GM21360 (cell line): Measurements from ENCODE around the gene DENND2C.

Experiments
- ATAC-seq: cut with Tn5 transposase; IDR thresholded peaks from one replicate; pipeline ENCODE4 v1.9.1; 2021; ENCODE audit warnings: mild to moderate bottlenecking, moderate library complexity; ENCODE audit not compliant: unreplicated experiment

Gene DENND2C, protein sequence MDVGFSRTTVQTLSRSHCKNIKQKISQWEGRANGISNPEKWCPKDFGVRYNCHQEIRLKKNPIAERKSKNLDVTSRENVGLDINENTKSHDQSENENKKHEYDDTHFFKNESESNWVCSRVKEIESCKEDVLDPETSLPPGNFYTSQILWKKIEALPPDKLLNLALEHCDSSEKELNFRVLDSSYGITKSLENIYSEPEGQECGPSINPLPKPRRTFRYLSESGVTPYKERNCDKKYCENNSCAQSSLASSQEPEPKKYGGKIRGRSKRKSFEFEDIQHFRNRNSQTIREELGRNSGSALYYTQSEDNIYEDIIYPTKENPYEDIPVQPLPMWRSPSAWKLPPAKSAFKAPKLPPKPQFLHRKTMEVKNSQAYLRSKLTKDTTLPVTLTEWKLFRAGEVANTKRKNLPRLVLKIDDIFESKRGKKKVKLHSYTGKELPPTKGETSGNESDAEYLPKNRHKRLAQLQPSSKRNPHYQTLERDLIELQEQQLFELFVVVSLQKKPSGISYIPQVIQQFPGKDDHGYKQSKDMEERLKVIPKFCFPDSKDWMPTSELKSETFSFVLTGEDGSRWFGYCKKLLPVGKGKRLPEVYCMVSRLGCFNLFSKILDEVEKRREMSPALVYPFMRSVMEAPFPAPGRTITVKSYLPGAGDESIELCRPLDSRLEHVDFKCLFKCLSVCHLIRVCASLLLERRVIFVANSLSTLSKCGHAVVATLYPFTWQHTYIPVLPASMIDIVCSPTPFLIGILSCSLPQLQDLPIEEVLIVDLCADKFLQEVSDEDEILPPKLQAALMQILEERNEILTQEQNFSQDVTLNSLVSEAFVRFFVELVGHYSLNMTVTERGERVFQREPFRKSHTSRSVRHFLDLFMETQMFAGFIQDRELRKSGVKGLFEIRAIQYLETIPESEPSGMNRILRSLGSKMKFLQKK

GRCh38 chr1:114669562-114670082, at the start of gene DENND2C:
TSS of gene DENND2C (minus strand) at chr1:114670049. CDS start at chr1:114625984, 44,065 bp downstream.
- peak; percentile 48 for ATAC-seq

DNA sequence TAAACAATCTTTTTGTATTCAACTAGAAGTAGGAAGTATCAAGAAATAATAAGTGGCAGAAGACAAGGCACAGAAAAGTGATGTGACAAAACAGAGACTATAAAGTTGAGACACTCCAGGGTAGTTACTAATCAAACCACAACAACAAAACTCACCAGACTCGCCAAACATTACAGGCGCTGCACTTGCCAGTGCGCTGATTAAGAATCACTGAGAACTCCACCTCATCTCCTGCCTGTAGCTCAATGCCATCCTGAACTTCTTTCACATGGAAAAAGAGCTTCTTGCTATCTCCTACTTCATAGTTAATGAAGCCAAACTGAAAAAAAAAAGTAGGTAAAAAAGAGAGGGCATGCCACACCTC, 49.6 kb upstream of the DENND2C start:
- no peak for ATAC-seq

- ATAC-seq, result no peak
These were observed 49.0 kb upstream of the DENND2C start for GRCh38 chr1:114718661-114719423.

DNA sequence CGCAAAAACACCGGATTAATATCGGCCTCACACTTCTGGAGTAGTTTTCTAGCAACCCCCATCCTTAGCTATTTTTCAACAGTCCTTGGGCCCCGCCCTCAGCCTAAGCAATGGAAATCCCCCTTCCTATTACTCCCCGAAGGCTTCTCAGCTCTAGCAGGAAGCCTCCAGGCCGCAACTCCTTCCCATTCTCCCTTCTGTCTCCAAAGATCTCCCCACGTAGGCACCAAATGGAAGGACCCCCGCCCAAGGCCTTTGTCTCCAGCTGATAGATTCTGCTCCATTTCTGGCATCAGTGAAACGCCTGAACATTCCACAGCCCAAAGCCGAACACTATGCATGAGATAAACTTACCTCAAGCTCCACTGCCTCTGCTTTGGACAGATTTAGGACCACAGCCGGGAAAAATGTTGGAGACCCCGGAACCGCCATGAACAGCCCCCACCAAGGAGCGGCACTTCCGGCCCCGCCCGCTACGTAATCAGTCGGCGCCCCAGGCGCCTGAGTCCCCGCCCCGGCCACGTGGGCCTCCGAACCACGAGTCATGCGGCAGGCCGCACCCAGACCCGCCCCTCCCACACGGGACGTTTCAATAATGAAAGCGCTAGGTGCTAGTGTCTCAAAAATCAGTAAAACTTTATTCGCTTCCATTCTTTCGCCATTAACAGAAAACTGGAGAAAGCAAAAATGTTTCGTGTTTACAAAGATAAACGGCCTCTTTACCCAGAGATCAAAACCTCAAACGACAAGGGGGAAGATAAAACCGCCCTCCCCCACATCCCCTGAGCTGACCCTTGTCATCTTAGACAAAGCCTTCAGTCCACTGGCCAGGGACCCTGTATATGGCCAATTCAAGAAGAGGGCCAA, 46.7 kb upstream of the DENND2C start, which contains the start of gene NRAS:
Gene NRAS, minus strand, starts transcription at position 468 of the 867 bp plus-strand sequence. CDS start 611 bp downstream, outside the sequence.
- peak; percentile 91 for ATAC-seq

- ATAC-seq, result peak; percentile 1
These were observed 46.1 kb upstream of the DENND2C start for GRCh38 chr1:114715952-114716303.

- ATAC-seq, result no peak
These were observed 43.1 kb upstream of the DENND2C start for GRCh38 chr1:114712977-114713376.

DNA sequence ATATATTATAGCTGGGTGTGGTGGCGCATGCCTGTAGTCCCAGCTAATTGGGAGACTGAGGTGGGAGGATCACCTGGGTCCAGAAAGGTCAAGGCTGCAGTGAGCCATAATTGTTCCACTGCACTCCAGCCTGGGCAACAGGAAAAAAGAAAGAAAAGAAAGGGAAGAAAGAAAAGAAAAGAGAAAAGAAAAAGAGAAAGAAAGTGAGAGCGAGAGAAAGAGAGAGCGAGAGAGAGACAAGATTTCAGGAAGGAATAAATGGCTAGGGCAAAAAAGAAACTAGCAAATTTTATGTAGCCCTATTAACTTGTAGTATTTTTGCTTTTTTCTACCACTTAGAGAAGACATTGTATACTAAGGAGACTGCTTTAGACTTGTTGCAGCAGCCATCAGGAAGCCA, 40.5 kb upstream of the DENND2C start:
- no peak for ATAC-seq

DNA sequence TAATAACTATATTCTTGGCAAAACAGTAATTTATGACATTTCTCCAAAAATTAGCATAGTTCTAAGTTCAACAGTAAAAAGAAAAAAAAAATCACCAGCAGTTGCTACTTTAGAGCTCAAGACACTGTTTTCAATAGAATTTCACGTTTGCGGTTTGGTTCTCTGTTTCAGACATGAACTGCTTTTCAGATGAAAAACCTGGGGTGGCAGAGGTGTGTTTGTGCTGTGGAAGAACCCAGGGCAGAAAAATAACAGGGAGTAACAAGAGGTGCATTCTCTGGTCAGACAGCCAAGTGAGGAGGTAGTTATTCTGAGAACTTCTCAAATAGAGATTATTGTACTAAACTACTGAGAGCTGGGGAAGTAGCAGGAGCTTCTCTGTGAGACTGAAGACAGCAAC, 37.8 kb upstream of the DENND2C start:
- no peak for ATAC-seq

GRCh38 chr1:114703242-114703641, 33.4 kb upstream of the DENND2C start:
- no peak for ATAC-seq

DNA sequence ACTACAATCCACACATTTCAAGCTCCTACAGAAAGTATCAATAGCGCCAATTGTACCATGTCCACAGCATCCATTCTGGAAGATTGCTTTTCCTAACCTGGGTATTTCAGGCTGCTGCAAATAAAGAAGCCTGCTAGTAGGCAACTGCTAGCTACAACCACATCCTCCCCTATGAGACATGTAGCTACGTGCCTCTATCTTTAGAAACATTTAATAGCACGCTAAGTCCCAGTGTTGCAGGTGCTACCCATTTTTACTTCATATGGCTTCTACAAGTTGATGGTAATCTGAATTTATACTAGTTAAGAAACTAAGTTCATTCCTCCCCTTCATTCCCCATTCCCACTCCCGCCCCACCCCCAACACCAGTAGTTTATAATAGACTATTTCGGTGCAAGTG, 32.9 kb upstream of the DENND2C start:
- ATAC-seq, result no peak

GRCh38 chr1:114701931-114702330, 32.1 kb upstream of the DENND2C start:
- no peak for ATAC-seq

- no peak for ATAC-seq
These were observed 30.3 kb upstream of the DENND2C start for GRCh38 chr1:114700036-114700600.

DNA sequence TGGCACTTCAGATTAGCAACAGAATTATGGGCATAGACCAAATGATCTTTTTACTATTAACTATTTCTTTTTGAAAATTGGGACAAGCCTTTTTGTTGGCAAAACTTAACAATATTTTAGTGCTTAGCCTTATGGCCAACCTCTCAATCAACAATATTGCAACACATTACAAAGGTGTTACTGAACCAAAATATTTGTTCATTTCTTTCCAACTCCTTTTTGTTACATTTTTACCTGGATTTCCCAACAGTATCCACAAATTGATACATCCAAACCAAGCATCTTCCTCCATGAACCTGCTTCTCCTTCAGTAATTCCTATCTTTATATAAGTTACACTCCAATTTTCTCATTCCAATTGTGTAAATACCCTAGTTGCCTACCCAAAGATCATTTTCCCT, 27.0 kb upstream of the DENND2C start:
- no peak for ATAC-seq

DNA sequence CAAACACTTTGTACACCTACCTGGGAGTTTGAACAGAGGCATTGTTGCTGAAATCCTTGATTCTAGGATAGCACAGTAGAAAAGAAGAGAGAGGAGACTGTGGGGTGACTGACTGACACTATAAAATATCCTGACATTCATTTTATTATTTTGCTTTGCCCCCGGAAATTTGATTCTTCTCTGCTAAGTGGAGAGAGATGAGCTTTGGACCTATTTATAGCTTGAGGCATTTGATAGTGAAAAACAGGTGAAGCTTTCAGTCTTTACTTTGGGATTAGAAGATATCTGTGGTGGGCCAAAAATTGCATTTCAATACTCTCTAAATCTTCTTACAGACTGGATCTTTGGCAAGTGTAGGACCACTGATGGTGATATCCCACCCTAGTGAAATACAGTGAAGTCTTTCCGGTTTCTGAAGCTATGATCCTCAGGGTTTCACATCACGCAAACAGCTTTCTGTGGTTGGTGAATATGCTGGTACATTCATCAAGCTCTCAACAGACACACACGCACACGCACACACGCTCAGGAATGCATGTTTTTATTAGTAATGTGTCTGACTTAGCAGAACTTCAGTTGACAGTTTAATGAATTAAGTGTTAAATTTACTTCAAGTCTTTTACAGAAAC, 25.7 kb upstream of the DENND2C start, which contains the start of gene AMPD1:
Gene AMPD1, minus strand, starts transcription at position 117 of the 629 bp plus-strand sequence. Its CDS starts 75 bp downstream, at position 42.
- ATAC-seq, result no peak

GRCh38 chr1:114694540-114695310, 24.9 kb upstream of the DENND2C start:
- ATAC-seq, result no peak

DNA sequence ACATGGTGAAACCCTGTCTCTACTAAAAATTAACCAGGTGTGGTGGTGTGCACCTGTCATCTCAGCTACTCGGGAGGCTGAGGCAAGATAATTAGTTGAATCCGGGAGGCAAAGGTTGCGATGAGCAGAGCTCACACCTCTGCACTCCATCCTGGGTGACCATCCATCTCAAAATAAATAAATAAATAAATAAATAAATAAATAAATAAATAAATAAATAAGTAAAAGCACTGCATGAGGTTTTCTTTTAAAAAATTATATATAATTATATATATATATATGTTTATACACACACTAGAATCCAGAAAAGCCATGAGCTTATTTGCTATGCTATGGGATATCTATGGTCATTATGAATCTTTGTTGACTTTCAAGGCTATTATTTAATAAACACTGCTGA, 23.1 kb upstream of the DENND2C start:
- no peak for ATAC-seq

- no peak for ATAC-seq
These were observed 21.2 kb upstream of the DENND2C start for GRCh38 chr1:114691061-114691460.

GRCh38 chr1:114690148-114690547, 20.3 kb upstream of the DENND2C start:
- ATAC-seq, result no peak
